HepG2 (cell line): ENCODE results near the gene HMBS. TPM values are rescaled to one million over a fixed set of nuclear protein-coding genes. Genes with fewer than 3 reads are reported as not detected.

Experiments
- GABPB1 ChIP-seq: IDR thresholded peaks from 2 replicates; pipeline ENCODE4 v1.6.1; 2016; ENCODE audit warnings: mild to moderate bottlenecking, missing genetic modification reagents, moderate library complexity, missing compliant biosample characterization
- HIVEP1 ChIP-seq: sonication (generic); formaldehyde crosslinking; IDR thresholded peaks from 2 replicates; pipeline ENCODE4 v1.4.0; 2020; ENCODE audit warnings: mild to moderate bottlenecking, missing genetic modification reagents
- HNRNPUL1 ChIP-seq: fragments of 200-400 bp; formaldehyde crosslinking; IDR thresholded peaks from 2 replicates; pipeline ENCODE4 v1.6.1; 2017; ENCODE audit warnings: low read depth, mild to moderate bottlenecking, low read length, moderate library complexity
- JUN ChIP-seq: sonication (generic); formaldehyde crosslinking; IDR thresholded peaks from 2 replicates; pipeline ENCODE4 v1.4.0; 2020; ENCODE audit warnings: mild to moderate bottlenecking, missing genetic modification reagents
- ZMYM3 ChIP-seq: sonication (generic); formaldehyde crosslinking; IDR thresholded peaks from 2 replicates; pipeline ENCODE4 v1.5.1; 2020; ENCODE audit warnings: mild to moderate bottlenecking, missing genetic modification reagents
- ZNF350 ChIP-seq: sonication (generic); formaldehyde crosslinking; IDR thresholded peaks from 2 replicates; pipeline ENCODE4 v1.4.0; 2020; ENCODE audit warnings: mild to moderate bottlenecking, low read depth, missing genetic modification reagents, borderline replicate concordance
- ZNF614 ChIP-seq: IDR thresholded peaks from 2 replicates; pipeline ENCODE4 v1.6.1; 2018; ENCODE audit warnings: missing biosample characterization, missing genetic modification reagents, inconsistent platforms, borderline replicate concordance
- polyA plus RNA-seq, 8 experiments: library from polyadenylated mRNA; depleted of rRNA in 3 of 8; stranded (reverse) in 7 of 8; unstranded in 1 of 8; fragments of >200 nt; fragmentation: Illumina TruSeq in 4 of 8; extraction: Trizol in 4 of 8; gene quantifications; 2 replicates each; pipeline versions ENCODE4 v1.2.1 to v1.2.3, GENCODE V29; 2011 to 2016; ENCODE audit warnings: low read depth in 4 of 8, missing spikeins in 1 of 8, mixed read lengths in 1 of 8; ENCODE audit not compliant: insufficient read depth in 1 of 8
- total RNA-seq, 5 experiments: library from RNA; depleted of rRNA; stranded (reverse); fragments of >200 nt; fragmentation: Illumina TruSeq; extraction: Trizol; gene quantifications; 2 replicates each; pipeline ENCODE4 v1.2.3, GENCODE V29; 2016; ENCODE audit warnings: low read depth in 1 of 5
- TF ChIP-seq, protein P1 (sequence below), 2 experiments: sonication (generic) in 1 of 2; formaldehyde crosslinking in 1 of 2; IDR thresholded peaks; 2 replicates each; pipeline versions ENCODE4 v1.6.1 to v1.9.0; 2014 to 2022; ENCODE audit warnings: antibody characterized with exemption in 1 of 2, borderline replicate concordance in 1 of 2, inconsistent platforms in 1 of 2, low read depth in 1 of 2, missing genetic modification reagents in 1 of 2
- TF ChIP-seq, protein P2 (sequence below): sonication (generic); formaldehyde crosslinking; IDR thresholded peaks from 2 replicates; pipeline ENCODE4 v1.8.1; 2023; ENCODE audit warnings: missing genetic modification reagents, inconsistent platforms, borderline replicate concordance
- TF ChIP-seq, protein P3 (sequence below): IDR thresholded peaks from 2 replicates; pipeline ENCODE4 v1.4.0; 2020; ENCODE audit warnings: mild to moderate bottlenecking, missing genetic modification reagents
- TF ChIP-seq, protein P4 (sequence below): sonication (generic); formaldehyde crosslinking; IDR thresholded peaks from 2 replicates; pipeline ENCODE4 v1.5.0; 2020; ENCODE audit warnings: mild to moderate bottlenecking, missing genetic modification reagents

The HMBS gene
- total and polyA plus RNA-seq, 2 of the 13 experiments (the other 11 are each of a cell fraction or from before 2014, with no cell fraction given): 9.4 to 46.9 TPM

DNA sequence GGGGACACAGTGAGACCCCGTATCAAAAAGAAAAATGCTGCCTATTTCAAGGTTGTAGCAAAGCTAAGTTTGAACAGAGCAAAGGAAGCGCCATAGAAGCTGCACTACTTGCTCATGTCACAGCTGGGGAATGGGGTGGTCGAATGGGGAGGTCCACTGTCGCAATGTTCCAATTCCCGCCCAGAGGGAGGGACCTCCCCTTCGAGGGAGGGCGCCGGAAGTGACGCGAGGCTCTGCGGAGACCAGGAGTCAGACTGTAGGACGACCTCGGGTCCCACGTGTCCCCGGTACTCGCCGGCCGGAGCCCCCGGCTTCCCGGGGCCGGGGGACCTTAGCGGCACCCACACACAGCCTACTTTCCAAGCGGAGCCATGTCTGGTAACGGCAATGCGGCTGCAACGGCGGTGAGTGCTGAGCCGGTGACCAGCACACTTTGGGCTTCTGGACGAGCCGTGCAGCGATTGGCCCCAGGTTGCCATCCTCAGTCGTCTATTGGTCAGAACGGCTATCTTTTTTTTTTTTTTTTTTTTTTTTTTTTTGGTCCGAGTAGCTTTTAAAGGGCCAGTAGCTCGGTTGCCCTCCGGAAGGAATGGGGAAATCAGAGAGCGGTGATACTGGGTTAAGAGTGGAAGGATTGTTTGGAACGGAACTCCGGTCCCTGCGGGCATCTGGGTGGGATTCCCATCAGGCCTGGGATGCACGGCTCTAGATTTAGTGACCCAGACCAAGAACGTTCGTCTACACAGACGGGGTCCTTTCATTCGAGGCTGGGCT lies at the start of gene HMBS (continued):
- TF ChIP-seq, protein P1, sequence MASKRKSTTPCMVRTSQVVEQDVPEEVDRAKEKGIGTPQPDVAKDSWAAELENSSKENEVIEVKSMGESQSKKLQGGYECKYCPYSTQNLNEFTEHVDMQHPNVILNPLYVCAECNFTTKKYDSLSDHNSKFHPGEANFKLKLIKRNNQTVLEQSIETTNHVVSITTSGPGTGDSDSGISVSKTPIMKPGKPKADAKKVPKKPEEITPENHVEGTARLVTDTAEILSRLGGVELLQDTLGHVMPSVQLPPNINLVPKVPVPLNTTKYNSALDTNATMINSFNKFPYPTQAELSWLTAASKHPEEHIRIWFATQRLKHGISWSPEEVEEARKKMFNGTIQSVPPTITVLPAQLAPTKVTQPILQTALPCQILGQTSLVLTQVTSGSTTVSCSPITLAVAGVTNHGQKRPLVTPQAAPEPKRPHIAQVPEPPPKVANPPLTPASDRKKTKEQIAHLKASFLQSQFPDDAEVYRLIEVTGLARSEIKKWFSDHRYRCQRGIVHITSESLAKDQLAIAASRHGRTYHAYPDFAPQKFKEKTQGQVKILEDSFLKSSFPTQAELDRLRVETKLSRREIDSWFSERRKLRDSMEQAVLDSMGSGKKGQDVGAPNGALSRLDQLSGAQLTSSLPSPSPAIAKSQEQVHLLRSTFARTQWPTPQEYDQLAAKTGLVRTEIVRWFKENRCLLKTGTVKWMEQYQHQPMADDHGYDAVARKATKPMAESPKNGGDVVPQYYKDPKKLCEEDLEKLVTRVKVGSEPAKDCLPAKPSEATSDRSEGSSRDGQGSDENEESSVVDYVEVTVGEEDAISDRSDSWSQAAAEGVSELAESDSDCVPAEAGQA (IDR thresholded peaks at IDR 0.05; ENCODE audit: low read depth): peak; percentile 66
- TF ChIP-seq, protein P1 (CRISPR knock-in tag; IDR thresholded peaks at IDR 0.05; ENCODE audit: borderline replicate concordance): no peak
- peak; percentile 24; the same call in 1 of the 2 replicates for TF ChIP-seq ZNF350 (CRISPR knock-in tag)
- TF ChIP-seq JUN: peak; percentile 51; the same call in 1 of the 2 replicates
- TF ChIP-seq HNRNPUL1: no peak
- TF ChIP-seq, protein P2, sequence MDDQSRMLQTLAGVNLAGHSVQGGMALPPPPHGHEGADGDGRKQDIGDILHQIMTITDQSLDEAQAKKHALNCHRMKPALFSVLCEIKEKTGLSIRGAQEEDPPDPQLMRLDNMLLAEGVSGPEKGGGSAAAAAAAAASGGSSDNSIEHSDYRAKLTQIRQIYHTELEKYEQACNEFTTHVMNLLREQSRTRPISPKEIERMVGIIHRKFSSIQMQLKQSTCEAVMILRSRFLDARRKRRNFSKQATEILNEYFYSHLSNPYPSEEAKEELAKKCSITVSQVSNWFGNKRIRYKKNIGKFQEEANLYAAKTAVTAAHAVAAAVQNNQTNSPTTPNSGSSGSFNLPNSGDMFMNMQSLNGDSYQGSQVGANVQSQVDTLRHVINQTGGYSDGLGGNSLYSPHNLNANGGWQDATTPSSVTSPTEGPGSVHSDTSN (CRISPR knock-in tag): no peak
- TF ChIP-seq, protein P3, sequence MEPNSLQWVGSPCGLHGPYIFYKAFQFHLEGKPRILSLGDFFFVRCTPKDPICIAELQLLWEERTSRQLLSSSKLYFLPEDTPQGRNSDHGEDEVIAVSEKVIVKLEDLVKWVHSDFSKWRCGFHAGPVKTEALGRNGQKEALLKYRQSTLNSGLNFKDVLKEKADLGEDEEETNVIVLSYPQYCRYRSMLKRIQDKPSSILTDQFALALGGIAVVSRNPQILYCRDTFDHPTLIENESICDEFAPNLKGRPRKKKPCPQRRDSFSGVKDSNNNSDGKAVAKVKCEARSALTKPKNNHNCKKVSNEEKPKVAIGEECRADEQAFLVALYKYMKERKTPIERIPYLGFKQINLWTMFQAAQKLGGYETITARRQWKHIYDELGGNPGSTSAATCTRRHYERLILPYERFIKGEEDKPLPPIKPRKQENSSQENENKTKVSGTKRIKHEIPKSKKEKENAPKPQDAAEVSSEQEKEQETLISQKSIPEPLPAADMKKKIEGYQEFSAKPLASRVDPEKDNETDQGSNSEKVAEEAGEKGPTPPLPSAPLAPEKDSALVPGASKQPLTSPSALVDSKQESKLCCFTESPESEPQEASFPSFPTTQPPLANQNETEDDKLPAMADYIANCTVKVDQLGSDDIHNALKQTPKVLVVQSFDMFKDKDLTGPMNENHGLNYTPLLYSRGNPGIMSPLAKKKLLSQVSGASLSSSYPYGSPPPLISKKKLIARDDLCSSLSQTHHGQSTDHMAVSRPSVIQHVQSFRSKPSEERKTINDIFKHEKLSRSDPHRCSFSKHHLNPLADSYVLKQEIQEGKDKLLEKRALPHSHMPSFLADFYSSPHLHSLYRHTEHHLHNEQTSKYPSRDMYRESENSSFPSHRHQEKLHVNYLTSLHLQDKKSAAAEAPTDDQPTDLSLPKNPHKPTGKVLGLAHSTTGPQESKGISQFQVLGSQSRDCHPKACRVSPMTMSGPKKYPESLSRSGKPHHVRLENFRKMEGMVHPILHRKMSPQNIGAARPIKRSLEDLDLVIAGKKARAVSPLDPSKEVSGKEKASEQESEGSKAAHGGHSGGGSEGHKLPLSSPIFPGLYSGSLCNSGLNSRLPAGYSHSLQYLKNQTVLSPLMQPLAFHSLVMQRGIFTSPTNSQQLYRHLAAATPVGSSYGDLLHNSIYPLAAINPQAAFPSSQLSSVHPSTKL (CRISPR knock-in tag): peak; percentile 33; the same call in 1 of the 2 replicates
- TF ChIP-seq GABPB1: peak; percentile 98
- 0 out of 2 replicates have a peak, but pooled peaks have one; percentile 25 for TF ChIP-seq ZMYM3 (CRISPR knock-in tag)
- TF ChIP-seq ZNF614 (CRISPR knock-in tag): peak; percentile 60; the same call in 1 of the 2 replicates
- TF ChIP-seq HIVEP1 (CRISPR knock-in tag): peak; percentile 43; the same call in 1 of the 2 replicates
- TF ChIP-seq, protein P4, sequence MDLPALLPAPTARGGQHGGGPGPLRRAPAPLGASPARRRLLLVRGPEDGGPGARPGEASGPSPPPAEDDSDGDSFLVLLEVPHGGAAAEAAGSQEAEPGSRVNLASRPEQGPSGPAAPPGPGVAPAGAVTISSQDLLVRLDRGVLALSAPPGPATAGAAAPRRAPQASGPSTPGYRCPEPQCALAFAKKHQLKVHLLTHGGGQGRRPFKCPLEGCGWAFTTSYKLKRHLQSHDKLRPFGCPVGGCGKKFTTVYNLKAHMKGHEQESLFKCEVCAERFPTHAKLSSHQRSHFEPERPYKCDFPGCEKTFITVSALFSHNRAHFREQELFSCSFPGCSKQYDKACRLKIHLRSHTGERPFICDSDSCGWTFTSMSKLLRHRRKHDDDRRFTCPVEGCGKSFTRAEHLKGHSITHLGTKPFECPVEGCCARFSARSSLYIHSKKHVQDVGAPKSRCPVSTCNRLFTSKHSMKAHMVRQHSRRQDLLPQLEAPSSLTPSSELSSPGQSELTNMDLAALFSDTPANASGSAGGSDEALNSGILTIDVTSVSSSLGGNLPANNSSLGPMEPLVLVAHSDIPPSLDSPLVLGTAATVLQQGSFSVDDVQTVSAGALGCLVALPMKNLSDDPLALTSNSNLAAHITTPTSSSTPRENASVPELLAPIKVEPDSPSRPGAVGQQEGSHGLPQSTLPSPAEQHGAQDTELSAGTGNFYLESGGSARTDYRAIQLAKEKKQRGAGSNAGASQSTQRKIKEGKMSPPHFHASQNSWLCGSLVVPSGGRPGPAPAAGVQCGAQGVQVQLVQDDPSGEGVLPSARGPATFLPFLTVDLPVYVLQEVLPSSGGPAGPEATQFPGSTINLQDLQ (CRISPR knock-in tag): no peak
